Activated T-helper 9 cell treated with anti-CD3 and anti-CD28 coated beads, Interleukin-2, amount 50 U/mL, for 16 hours (primary cell): ENCODE measurements around the gene IFIT3.

Experiments used
- DNase-seq: peaks from one replicate; pipeline ENCODE4 v3.0.0-alpha.2; 2020; ENCODE audit warnings: low read depth

The IFIT3 gene

GRCh38 chr10:89362929-89363328 is 35.1 kb downstream of the IFIT3 start:
- DNase-seq = no peak

- DNase-seq = no peak
Observed at GRCh38 chr10:89363729-89364442, 36.1 kb downstream of the IFIT3 start.

GRCh38 chr10:89364531-89364930 is 36.7 kb downstream of the IFIT3 start:
- DNase-seq = no peak

- DNase-seq = no peak
Observed at GRCh38 chr10:89367529-89367928, 39.7 kb downstream of the IFIT3 start.

GRCh38 chr10:89368129-89368528 is 40.3 kb downstream of the IFIT3 start:
- DNase-seq = no peak

- DNase-seq = no peak
Observed at GRCh38 chr10:89369156-89370105, 41.6 kb downstream of the IFIT3 start.

GRCh38 chr10:89371079-89371478 is 43.3 kb downstream of the IFIT3 start:
- DNase-seq = no peak

- no peak for DNase-seq
Observed at GRCh38 chr10:89371987-89372386, 44.2 kb downstream of the IFIT3 start.

- no peak for DNase-seq
Observed at GRCh38 chr10:89373916-89374711, 46.3 kb downstream of the IFIT3 start.

- no peak for DNase-seq
Observed at GRCh38 chr10:89374713-89375141, 46.9 kb downstream of the IFIT3 start.

GRCh38 chr10:89377705-89378637 is 50.2 kb downstream of the IFIT3 start, which contains the start of gene IFIT1B:
Gene IFIT1B, plus strand, starts transcription at chr10:89378056. Its CDS starts 80 bp downstream, at chr10:89378136.
- no peak for DNase-seq

GRCh38 chr10:89379103-89379502 is 51.3 kb downstream of the IFIT3 start:
- no peak for DNase-seq

- DNase-seq = no peak
Observed at GRCh38 chr10:89382757-89383156, 55.0 kb downstream of the IFIT3 start.

GRCh38 chr10:89384474-89385340 is 56.9 kb downstream of the IFIT3 start:
- no peak for DNase-seq

- DNase-seq = no peak
Observed at GRCh38 chr10:89388806-89389205, 61.0 kb downstream of the IFIT3 start.

- DNase-seq = no peak
Observed at GRCh38 chr10:89389254-89389653, 61.5 kb downstream of the IFIT3 start.
